ENCODE data around the gene PPDPF.

The PPDPF gene

GRCh38 chr20:63560333-63560805 is 39.8 kb downstream of the PPDPF start:
- in situ Hi-C loops (cut with MboI; ENCODE audit: low pct_unique_long_range_greater_than_20kb, low sequenced_read_pairs, unreplicated experiment), result no loop called here
- no peak for TF ChIP-seq CTCF (IDR thresholded peaks at IDR 0.05; ENCODE audit: extremely low read depth, insufficient read depth, missing control alignments)
- DNase-seq (ENCODE audit: low spot score), result no peak

- no peak for DNase-seq (ENCODE audit: low spot score)
- TF ChIP-seq CTCF (IDR thresholded peaks at IDR 0.05; ENCODE audit: extremely low read depth, insufficient read depth, missing control alignments), result no peak
- in situ Hi-C loops (cut with MboI; ENCODE audit: low pct_unique_long_range_greater_than_20kb, low sequenced_read_pairs, unreplicated experiment), result no loop called here
Measured at GRCh38 chr20:63560856-63561609, 40.5 kb downstream of the PPDPF start.

GRCh38 chr20:63561624-63562396 is 41.2 kb downstream of the PPDPF start:
- DNase-seq (ENCODE audit: low spot score), result no peak
- TF ChIP-seq CTCF (IDR thresholded peaks at IDR 0.05; ENCODE audit: extremely low read depth, insufficient read depth, missing control alignments), result no peak
- in situ Hi-C loops (cut with MboI; ENCODE audit: low pct_unique_long_range_greater_than_20kb, low sequenced_read_pairs, unreplicated experiment), result no loop called here

- in situ Hi-C loops (cut with MboI; ENCODE audit: low pct_unique_long_range_greater_than_20kb, low sequenced_read_pairs, unreplicated experiment), result no loop called here
- no peak for TF ChIP-seq CTCF (IDR thresholded peaks at IDR 0.05; ENCODE audit: extremely low read depth, insufficient read depth, missing control alignments)
- DNase-seq (ENCODE audit: low spot score), result no peak
Measured at GRCh38 chr20:63562461-63563224, 42.1 kb downstream of the PPDPF start.

- in situ Hi-C loops (cut with MboI; ENCODE audit: low pct_unique_long_range_greater_than_20kb, low sequenced_read_pairs, unreplicated experiment), result no loop called here
- no peak for TF ChIP-seq CTCF (IDR thresholded peaks at IDR 0.05; ENCODE audit: extremely low read depth, insufficient read depth, missing control alignments)
- DNase-seq (ENCODE audit: low spot score), result no peak
Measured at GRCh38 chr20:63563225-63563935, 42.8 kb downstream of the PPDPF start.

Measured in GM13977 (cell line).